OCI-LY7 (cell line): Measurements from ENCODE around the gene OR10G7. TPM values are rescaled to one million over a fixed set of nuclear protein-coding genes. Genes with fewer than 3 reads are reported as not detected.

Experiments used
- BruUV-seq: library from RNA; stranded (reverse); fragments of 400-500 nt; replicated peaks from 2 replicates; lab custom pipeline; 2021; lab: Mats Ljungman, UMichigan
- CTCF ChIA-PET: fragments of 300-600 bp; sonication (Branson Sonifier 250); formaldehyde crosslinking; loops from one replicate; lab custom pipeline; 2022; ENCODE audit warnings: antibody characterized with exemption; ENCODE audit not compliant: unreplicated experiment; lab: Charles Lee
- POLR2A ChIA-PET: fragments of 300-600 bp; sonication (Branson Sonifier 250); formaldehyde crosslinking; loops from one replicate; lab custom pipeline; 2022; ENCODE audit warnings: antibody characterized with exemption; lab: Charles Lee
- DNase-seq: peaks from one replicate; pipeline ENCODE4 v3.0.0-alpha.2; 2015; ENCODE audit warnings: low spot score
- H2AFZ ChIP-seq: fragments of 200-600 bp; sonication (generic), shearing (Covaris generic); 2 replicates; pipeline ENCODE4 v1.6.1; 2014; ENCODE audit warnings: mild to moderate bottlenecking, antibody characterized with exemption, low read length, moderate library complexity
- H3K27ac ChIP-seq: fragments of 200-600 bp; sonication (generic); 2 replicates; pipeline ENCODE4 v1.5.1; 2014; ENCODE audit warnings: mixed run types, low read depth, mild to moderate bottlenecking, moderate library complexity, low read length, inconsistent platforms; ENCODE audit not compliant: poor library complexity, severe bottlenecking
- H3K36me3 ChIP-seq: fragments of 200-600 bp; sonication (generic); 2 replicates; pipeline ENCODE4 v1.6.1; 2014; ENCODE audit warnings: mild to moderate bottlenecking, antibody characterized with exemption, low read length, moderate library complexity, mixed read lengths; ENCODE audit not compliant: insufficient read depth
- H3K4me1 ChIP-seq: fragments of 200-600 bp; sonication (generic); 2 replicates; pipeline ENCODE4 v1.5.1; 2014; ENCODE audit warnings: mild to moderate bottlenecking, low read length; ENCODE audit not compliant: insufficient read depth, poor library complexity, severe bottlenecking
- H3K4me2 ChIP-seq: fragments of 200-600 bp; sonication (generic); 2 replicates; pipeline ENCODE4 v1.6.1; 2014; ENCODE audit warnings: mild to moderate bottlenecking, low read length
- H3K4me3 ChIP-seq: fragments of 200-600 bp; sonication (generic); 2 replicates; pipeline ENCODE4 v1.5.1; 2014; ENCODE audit warnings: mild to moderate bottlenecking, low read depth, low read length; ENCODE audit not compliant: poor library complexity, severe bottlenecking
- H3K79me2 ChIP-seq: fragments of 200-600 bp; sonication (generic); 2 replicates; pipeline ENCODE4 v1.6.1; 2016; ENCODE audit warnings: low read depth, mild to moderate bottlenecking, low read length, moderate library complexity, mixed read lengths; ENCODE audit not compliant: insufficient read depth
- H3K9me2 ChIP-seq: fragments of 200-600 bp; sonication (generic); 2 replicates; pipeline ENCODE4 v1.6.1; 2016; ENCODE audit warnings: mild to moderate bottlenecking, low read length, mixed read lengths; ENCODE audit not compliant: insufficient read depth
- H3K9me3 ChIP-seq: fragments of 200-600 bp; sonication (generic); 2 replicates; pipeline ENCODE4 v1.6.1; 2014; ENCODE audit warnings: mild to moderate bottlenecking, mixed run types, low read length, mixed read lengths
- H4K20me1 ChIP-seq: fragments of 200-600 bp; sonication (generic); 2 replicates; pipeline ENCODE4 v1.6.1; 2014; ENCODE audit warnings: mild to moderate bottlenecking, antibody characterized with exemption, low read length, moderate library complexity, mixed read lengths; ENCODE audit not compliant: insufficient read depth
- CTCF ChIP-seq: fragments of 200-600 bp; sonication (generic); conservative IDR thresholded peaks from 2 replicates; pipeline ENCODE4 v1.5.1; 2014; ENCODE audit warnings: mild to moderate bottlenecking, antibody characterized with exemption, low read length, moderate library complexity, mixed read lengths
- EZH2phosphoT487 ChIP-seq: fragments of 200-600 bp; sonication (generic); IDR thresholded peaks from 2 replicates; pipeline ENCODE4 v1.6.1; 2018; ENCODE audit warnings: low read depth, borderline replicate concordance, mild to moderate bottlenecking, mixed run types, antibody characterized with exemption, low read length, moderate library complexity, mixed read lengths
- intact Hi-C: fragments of 100-400 bp; cut with micrococcal nuclease; formaldehyde crosslinking; loops from one replicate; pipeline ENCODE4 v1.10.0; 2022; ENCODE audit not compliant: unreplicated experiment
- total RNA-seq, 2 experiments: library from RNA; depleted of rRNA in 1 of 2; stranded (reverse); fragments of >200 nt in 1 of 2; shearing (Covaris generic) in 1 of 2; gene quantifications; 2 replicates each; pipeline ENCODE4 v1.2.3, GENCODE V29; 2014 to 2022

Gene OR10G7
- total RNA-seq, 2 experiments from 2014 or later, result not detected

- TF ChIP-seq CTCF (no peak), EZH2phosphoT487 (no peak)
- Histone ChIP-seq H3K36me3 (no peaks in the 10 kb centered on the region), H3K9me3 (no peaks in the 10 kb centered on the region), H3K27ac (no peak within 1 kb of the TSS), H3K4me2 (no peak within 1 kb of the TSS), H3K4me1 (no peaks in the 10 kb centered on the region), H4K20me1 (no peaks in the 10 kb centered on the region), H2AFZ (no peak within 1 kb of the TSS), H3K4me3 (no peak within 1 kb of the TSS), H3K9me2 (no peaks in the 10 kb centered on the region), H3K79me2 (no peaks in the 10 kb centered on the region)
- intact Hi-C loops, result no loop called here
- BruUV-seq, result no TSS peak
- no peak for DNase-seq
- POLR2A ChIA-PET, result no interaction called here
- CTCF ChIA-PET, result no interaction called here
Measured at GRCh38 chr11:123995119-123995518, 46.0 kb downstream of the OR10G7 start, which contains the start of gene OR10G6. OR10G6 (minus strand) TSS chr11:123995161; CDS start chr11:123995161, 0 bp downstream.

Other genes starting within 250 kb of the OR10G7 start
- gene OR6M1, start 235.0 kb downstream of the OR10G7 start, total RNA-seq (2014; rRNA removed; shearing (Covaris generic)), result not detected in 2 replicates
- not detected in 2 replicates for gene OR6M1, start 235.0 kb downstream of the OR10G7 start, total RNA-seq (2022)
- not detected in 2 replicates for gene TMEM225, start 155.7 kb downstream of the OR10G7 start, total RNA-seq (2014; rRNA removed; shearing (Covaris generic))
- not detected in 2 replicates for gene TMEM225, start 155.7 kb downstream of the OR10G7 start, total RNA-seq (2022)
- not detected in 2 replicates for gene OR8D4, start 139.2 kb downstream of the OR10G7 start, total RNA-seq (2014; rRNA removed; shearing (Covaris generic))
- gene OR8D4, start 139.2 kb downstream of the OR10G7 start, total RNA-seq (2022), result not detected in 2 replicates
- not detected in 2 replicates for gene OR4D5, start 101.7 kb downstream of the OR10G7 start, total RNA-seq (2014; rRNA removed; shearing (Covaris generic))
- gene OR4D5, start 101.7 kb downstream of the OR10G7 start, total RNA-seq (2022), result not detected in 2 replicates
- not detected in 2 replicates for gene OR6T1, start 97.5 kb downstream of the OR10G7 start, total RNA-seq (2014; rRNA removed; shearing (Covaris generic))
- not detected in 2 replicates for gene OR6T1, start 97.5 kb downstream of the OR10G7 start, total RNA-seq (2022)
- not detected in 2 replicates for gene OR10S1, start 63.5 kb downstream of the OR10G7 start, total RNA-seq (2014; rRNA removed; shearing (Covaris generic))
- not detected in 2 replicates for gene OR10S1, start 63.5 kb downstream of the OR10G7 start, total RNA-seq (2022)
- not detected in 2 replicates for gene OR10G6, start 46.2 kb downstream of the OR10G7 start, total RNA-seq (2014; rRNA removed; shearing (Covaris generic))
- gene OR10G6, start 46.2 kb downstream of the OR10G7 start, total RNA-seq (2022), result not detected in 2 replicates
- gene OR10G4, start 28.3 kb downstream of the OR10G7 start, total RNA-seq (2014; rRNA removed; shearing (Covaris generic)), result not detected in 2 replicates
- not detected in 2 replicates for gene OR10G4, start 28.3 kb downstream of the OR10G7 start, total RNA-seq (2022)
- gene OR10G9, start 18.3 kb downstream of the OR10G7 start, total RNA-seq (2014; rRNA removed; shearing (Covaris generic)), result not detected in 2 replicates
- gene OR10G9, start 18.3 kb downstream of the OR10G7 start, total RNA-seq (2022), result not detected in 2 replicates
- gene OR10G8, start 14.5 kb downstream of the OR10G7 start, total RNA-seq (2014; rRNA removed; shearing (Covaris generic)), result not detected in 2 replicates
- gene OR10G8, start 14.5 kb downstream of the OR10G7 start, total RNA-seq (2022), result not detected in 2 replicates
- gene VWA5A, start 74.1 kb upstream of the OR10G7 start, total RNA-seq (2014; rRNA removed; shearing (Covaris generic)), result 0.38 and 0.44 TPM in 2 replicates
- gene VWA5A, start 74.1 kb upstream of the OR10G7 start, total RNA-seq (2022), result 1.8 and 2.1 TPM in 2 replicates
- gene OR10D3, start 142.0 kb upstream of the OR10G7 start, total RNA-seq (2014; rRNA removed; shearing (Covaris generic)), result not detected in 2 replicates
- not detected in 2 replicates for gene OR10D3, start 142.0 kb upstream of the OR10G7 start, total RNA-seq (2022)
- gene OR8G1, start 199.8 kb upstream of the OR10G7 start, total RNA-seq (2014; rRNA removed; shearing (Covaris generic)), result not detected in 2 replicates
- not detected in 2 replicates for gene OR8G1, start 199.8 kb upstream of the OR10G7 start, total RNA-seq (2022)
- not detected in 2 replicates for gene OR8G5, start 215.1 kb upstream of the OR10G7 start, total RNA-seq (2014; rRNA removed; shearing (Covaris generic))
- gene OR8G5, start 215.1 kb upstream of the OR10G7 start, total RNA-seq (2022), result not detected in 2 replicates